Activated CD4-positive, CD25-positive, alpha-beta regulatory T cell treated with anti-CD3 and anti-CD28 coated beads, Interleukin-2, amount 50 U/mL, for 24 hours (primary cell): ENCODE measurements around the gene HECTD4.

Experiments
- ATAC-seq, 2 donors: fragments of 150-1000 bp; cut with Tn5 transposase; one replicate each; pipeline ENCODE4 v1.10.0; 2021; ENCODE audit warnings: mild to moderate bottlenecking in 1 of 2, moderate library complexity in 1 of 2

Gene HECTD4

DNA sequence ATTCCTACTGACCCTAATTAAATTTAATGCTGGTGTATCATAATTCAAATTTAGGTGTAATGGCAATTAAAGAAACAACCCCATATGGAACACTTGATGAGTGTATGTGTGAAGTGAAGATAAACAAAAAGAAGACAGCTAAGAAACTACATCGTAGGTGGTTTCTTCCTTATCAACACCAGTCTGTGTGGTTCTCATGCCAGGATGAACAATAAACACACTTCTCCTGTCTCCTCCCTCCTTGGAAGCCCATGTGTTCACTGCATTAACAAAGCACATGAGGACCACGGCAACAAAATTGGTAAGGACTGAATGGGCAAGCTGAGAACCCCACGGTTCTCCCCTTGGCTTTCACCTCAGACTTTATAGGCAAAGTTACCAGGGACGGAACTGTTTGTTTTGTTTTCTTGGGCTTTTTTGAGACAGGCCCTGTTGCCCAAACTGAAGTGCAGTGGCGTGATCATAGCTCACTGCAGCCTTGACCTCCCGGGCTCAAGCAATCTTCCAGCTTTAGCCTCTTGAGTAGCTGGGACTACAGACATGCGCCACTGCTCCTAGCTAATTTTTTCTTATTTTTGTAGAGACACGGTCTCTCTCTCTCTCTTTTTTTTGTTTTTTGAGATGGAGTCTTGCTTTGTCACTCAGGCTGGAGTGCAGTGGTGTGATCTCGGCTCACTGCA, 185.9 kb downstream of the HECTD4 start:
- no peak for ATAC-seq

GRCh38 chr12:112194601-112195247, 187.5 kb downstream of the HECTD4 start:
- no peak for ATAC-seq

DNA sequence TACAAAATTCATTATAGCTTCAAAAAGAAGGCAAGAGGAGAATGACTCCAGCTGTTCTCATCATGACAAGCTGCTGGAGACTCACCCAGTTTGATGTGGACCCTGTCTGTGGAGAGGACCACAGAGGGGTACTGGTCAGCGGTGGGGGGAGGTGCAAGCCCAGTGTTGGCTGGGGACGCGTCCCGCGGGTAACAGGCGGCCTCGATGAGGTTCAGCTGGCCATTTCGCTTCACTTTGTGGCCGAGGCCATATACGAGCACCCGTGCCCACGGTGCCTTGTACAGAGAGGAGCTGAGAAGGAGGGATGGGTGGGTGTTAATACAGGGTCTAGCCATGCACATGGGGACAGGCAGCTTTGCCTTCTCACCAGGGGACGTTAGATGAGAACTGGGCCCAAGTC, 189.8 kb downstream of the HECTD4 start:
- no peak for ATAC-seq

DNA sequence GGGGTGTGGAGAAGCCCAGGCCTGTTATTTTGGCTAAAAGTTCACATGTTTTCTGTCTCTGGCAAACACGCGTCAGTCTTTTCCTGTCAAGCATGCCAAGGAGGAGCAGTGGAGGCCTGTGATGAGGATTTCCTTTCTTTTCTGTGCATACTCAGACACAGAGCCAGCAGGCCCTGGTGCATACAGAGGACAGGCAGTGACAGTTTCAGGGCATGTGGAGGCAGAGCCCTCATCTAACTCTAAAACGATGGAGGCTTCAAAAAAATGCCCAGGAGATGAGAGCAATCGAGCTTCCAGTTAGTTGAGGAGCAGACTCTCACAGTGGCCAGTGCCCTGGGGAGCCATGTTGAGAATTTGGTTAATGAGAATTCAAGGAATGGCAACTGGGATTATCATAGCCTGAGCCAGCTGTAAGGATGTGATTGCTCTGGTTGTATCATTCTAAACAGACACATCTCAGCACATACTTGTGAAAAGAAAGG, 190.3 kb downstream of the HECTD4 start:
- ATAC-seq: no peak

DNA sequence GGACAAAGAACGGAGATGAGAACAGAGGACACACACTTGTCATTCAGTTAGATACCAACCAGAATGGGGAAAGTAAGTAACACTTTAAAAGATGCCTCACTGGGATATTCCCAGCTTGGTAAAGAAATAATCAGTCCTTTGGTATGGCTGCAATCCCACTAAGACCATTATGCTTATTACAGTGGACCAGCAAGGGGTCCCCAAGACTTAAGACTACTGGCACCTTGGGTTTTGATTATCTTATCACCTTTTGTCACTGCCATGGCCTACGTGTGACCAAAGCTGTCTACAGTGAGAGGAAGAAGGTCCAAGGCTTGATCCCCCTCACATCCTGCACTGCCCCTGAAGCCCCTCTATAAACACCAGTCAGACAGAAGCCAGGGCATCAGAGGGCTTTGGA, 191.0 kb downstream of the HECTD4 start:
- ATAC-seq: no peak

DNA sequence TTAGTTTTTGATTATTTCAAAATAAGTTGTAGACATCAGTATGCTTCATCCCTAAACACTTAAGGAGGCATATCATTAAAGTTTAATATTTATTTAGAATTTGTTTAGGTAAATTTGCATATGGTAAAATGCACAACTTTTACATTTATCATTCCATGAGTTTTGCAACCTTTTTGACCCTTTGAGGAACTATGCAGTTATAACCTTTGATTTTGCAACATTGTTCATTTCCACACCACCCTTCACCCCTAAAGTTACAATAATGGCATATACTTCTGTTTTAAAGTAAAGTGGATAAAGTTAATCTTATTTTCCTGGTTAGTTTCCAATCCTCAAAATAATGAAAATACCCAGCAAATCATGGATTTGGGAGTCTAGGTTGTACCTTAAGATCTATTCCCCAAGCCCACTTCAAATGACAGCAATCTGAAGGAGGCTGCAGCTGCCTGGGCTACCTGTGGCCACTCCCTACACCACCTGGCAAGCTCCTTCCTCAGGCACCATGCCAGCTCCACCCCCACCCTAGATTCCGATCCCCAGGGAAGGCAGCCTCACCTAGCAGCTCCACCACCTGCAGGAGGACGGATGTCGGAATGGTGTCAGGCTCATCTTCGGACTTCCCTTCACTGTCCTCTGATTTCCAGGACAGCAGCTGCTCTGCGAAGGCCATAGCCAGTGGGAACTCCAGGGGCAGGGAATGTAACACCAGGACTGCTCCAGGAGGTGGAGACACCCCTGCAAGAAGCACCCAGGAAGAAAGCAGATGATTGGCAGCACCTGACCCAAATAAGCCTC, 191.8 kb downstream of the HECTD4 start:
- ATAC-seq: no peak

DNA sequence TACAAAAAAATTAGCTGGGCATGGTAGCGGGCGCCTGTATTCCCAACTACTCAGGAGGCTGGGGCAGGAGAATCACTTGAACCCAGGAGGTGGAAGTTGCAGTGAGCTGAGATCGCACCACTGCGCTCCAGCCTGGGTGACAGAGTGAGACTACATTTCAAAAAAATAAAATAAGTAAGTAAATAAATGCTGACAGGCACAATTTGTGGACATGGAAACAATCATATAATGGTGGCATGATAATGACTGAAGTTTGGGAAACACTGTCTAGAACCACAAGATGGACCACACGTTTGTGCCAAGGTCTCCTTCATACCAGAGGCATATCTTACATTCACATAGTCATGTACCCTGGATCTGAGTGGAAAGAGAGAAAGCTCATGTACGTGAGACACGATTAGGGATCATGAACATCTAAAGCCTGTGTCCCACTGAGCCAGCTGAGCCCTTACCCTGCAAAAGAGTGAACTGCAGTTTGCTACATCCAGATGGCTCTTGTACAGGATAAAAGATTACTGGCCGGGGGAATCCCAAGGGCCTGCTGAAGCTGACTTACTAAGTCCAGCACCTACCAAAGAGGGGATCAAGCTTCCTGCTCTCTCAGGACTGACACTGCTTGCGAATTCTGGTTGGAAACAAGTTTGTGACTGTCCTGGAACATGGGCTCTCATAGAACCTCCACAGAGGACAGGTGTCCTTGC, 194.0 kb downstream of the HECTD4 start:
- ATAC-seq: no peak

- no peak for ATAC-seq
Measured at GRCh38 chr12:112185093-112185923, 196.9 kb downstream of the HECTD4 start.

DNA sequence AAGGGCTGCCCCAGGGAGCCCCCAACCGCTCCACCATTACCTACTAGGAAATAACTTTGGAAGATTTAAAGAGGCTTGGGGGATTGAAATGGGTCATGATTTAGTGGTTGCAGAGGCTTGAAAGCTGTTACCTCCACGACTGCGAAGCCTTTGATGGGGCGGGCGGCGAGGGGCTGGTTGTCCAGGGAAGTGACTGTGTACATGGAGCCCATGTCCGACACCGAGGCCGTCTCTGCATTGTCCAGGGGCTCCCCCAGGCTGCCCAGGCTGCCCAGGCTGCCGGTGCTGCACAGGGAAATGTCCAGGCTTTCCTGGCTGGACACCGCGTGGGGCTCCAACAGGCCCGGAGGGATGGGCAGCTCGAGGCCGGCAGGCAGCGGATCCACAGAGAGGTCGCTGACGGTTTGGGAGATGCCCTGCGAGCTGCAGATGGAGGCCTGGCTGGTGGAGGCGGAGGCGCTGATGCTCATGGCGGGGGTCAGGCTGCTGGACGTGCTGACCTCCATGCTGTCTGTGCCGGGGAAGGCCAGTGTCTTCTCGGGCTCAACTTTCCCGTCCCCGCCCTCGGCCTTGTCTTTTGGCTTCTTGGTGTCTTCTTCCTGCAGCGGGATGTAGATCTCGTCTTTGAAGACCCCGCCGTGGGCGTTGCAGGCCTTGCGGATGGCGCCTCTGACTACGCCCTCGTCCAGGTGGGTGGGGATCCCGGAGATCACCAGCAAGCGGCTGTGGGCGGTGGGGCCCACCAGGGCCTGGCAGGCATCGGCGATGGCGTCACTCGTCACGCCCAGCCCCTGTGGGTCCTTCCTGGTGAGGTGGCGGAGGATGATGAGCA, 198.0 kb downstream of the HECTD4 start:
- ATAC-seq: no peak

DNA sequence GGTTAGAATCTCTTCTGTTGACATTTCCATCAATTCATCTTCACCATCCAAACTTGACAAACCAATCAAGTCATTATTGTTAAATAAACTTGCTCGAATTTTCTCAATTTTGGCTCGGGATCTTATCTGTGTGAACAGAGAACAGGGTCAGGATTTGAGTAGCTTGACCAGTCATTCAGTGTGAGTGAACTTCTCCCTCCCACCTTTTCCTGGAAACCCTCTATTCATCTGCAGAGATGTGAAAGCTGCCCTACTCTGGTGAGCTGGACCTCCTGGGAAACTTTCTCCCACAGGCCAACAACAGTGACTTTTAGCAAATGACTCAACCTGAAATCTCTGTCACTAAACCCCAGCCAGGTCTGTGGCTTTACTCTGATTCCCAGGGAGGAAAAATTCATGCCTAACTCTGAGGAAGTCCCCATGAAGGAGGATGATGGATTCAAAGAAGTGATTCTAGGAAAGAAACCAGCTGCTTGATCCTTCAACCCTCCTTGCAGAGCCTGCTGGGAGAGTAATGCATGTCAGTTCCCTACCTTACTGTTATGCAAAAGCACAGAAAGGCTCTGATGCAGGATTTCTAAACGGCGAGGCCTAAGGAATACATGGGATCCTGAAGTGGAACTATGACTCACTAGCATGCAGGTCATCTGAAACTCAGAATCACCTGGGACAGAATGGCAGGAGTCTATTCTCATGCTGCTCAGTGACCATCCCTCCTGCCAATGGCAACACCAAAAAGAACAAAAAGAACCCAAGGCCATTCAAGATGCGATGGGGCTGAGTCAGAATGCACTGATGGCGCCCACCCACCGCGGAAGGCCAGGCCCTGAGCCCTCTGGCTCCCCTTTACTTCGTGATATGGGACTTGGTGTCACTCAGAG, 198.8 kb downstream of the HECTD4 start:
- peak; percentile 35 to 41 for ATAC-seq

- ATAC-seq: no peak
Measured at GRCh38 chr12:112182499-112182898, 199.7 kb downstream of the HECTD4 start.

GRCh38 chr12:112180422-112180821, 201.8 kb downstream of the HECTD4 start:
- no peak for ATAC-seq

DNA sequence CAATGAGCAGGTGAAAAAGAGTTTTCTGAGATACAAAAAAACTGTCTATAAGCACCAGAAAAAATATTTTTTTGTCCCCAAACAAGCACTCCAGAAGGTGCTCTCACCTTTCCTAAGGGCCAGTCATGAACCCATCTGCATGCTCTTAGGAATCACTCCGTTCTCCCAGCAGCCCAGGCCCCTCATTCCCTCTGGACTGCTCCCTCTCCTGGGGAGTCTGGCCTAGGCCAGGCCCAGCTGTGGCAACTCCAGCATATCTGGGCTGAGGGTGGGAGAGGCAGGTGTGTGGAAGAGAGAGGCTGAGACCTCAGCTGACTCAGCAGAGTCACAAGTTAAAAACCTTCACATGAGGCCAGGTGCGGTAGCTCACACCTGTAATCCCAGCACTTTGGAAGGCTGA, 202.3 kb downstream of the HECTD4 start:
- ATAC-seq: no peak

- ATAC-seq: no peak
Measured at GRCh38 chr12:112179341-112179740, 202.9 kb downstream of the HECTD4 start.

DNA sequence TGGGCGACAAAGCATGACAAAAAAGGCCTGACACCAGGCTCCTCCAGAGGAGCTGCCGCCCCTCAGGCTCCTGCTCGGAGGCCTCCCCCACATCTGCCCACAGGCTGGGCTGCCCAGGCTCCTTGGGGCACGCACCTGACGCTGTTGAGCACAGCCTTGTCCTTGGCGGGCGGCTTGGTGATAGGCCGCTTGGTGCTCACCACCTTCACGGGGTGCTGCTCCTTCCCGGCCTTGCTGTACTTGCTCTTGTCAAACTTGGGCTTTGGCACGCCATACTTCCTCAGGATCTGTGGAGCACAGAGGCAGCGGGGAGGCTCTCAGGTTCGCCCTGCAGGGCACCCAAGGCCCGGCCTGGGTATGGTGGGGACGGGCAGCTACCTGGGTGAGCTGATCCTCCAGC, 203.4 kb downstream of the HECTD4 start:
- no peak for ATAC-seq

GRCh38 chr12:112176321-112177010, 205.8 kb downstream of the HECTD4 start:
- no peak for ATAC-seq

GRCh38 chr12:112175361-112176155, 206.7 kb downstream of the HECTD4 start:
- ATAC-seq: no peak

DNA sequence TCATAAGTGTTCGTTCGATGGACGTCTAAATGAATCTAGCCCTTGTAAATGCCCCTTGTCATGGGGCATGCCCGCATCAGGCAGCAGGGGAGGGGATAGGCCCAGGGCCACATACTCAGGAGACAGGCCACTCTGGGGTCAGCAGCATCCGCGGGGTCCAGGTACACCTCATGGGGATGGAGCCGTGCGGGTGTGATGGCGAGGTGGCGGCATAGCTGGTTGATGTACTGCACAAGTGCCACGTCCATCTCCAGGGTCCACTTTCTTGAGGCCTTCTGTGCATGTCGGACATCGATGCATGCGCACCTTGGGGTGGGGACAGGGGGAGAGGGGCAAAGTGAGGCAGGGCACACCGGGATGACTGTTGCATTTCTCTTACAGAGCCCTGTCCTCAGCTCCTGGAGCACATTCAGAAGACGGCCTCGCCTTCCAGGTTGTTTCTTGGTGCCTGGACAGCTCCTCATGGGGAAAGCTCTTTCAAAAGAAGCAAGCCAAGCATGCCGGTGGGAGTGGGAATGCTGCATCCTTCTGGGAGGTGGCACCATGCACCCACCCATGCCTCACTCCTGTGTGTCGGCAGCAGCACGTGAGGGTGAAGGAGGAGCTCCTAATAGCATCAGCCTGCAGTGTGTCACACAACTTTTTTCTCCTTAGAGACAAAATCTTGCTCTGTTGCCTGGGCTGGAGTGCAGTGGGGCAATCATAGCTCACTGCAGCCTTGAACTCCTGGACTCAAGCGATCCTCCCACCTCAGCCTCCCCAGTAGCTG, 209.5 kb downstream of the HECTD4 start:
- no peak for ATAC-seq
